Thoracic aorta endothelial cell (primary cell): ENCODE measurements around the gene UTP14A. TPM values are rescaled to one million over a fixed set of nuclear protein-coding genes. Genes with fewer than 3 reads are reported as not detected.

Experiments used
- total RNA-seq: library from RNA; depleted of rRNA; stranded (reverse); fragments of >200 nt; gene quantifications from 2 replicates; pipeline ENCODE4 v1.2.3, GENCODE V29; 2012

UTP14A gene
- 30.5 and 37.9 TPM in 2 replicates for total RNA-seq

GRCh38 chrX:129905787-129906580 lies at the start of gene UTP14A:
Gene UTP14A (plus strand): TSS chrX:129906164. CDS start chrX:129906211, 47 bp downstream.

Other genes starting within 250 kb of the UTP14A start
- not detected in 2 replicates for gene XPNPEP2, start 167.2 kb upstream of the UTP14A start, total RNA-seq
- gene SASH3, start 126.2 kb upstream of the UTP14A start, total RNA-seq, result not detected in 2 replicates
- 28.6 and 28.8 TPM in 2 replicates for gene ZDHHC9, start 62.3 kb upstream of the UTP14A start, total RNA-seq
- gene BCORL1, start 76.5 kb downstream of the UTP14A start, total RNA-seq, result 2.0 and 3.1 TPM in 2 replicates
- 19.3 and 25.8 TPM in 2 replicates for gene ELF4, start 204.3 kb downstream of the UTP14A start, total RNA-seq